Keratinocyte (primary cell): ENCODE results near the gene FAAH. TPM values are rescaled to one million over a fixed set of nuclear protein-coding genes. Genes with fewer than 3 reads are reported as not detected.

Experiments
- DNase-seq: peaks from one replicate; pipeline ENCODE4 v3.0.0-alpha.2; 2011; ENCODE audit warnings: low read depth, missing footprints, low spot score
- FAIRE-seq: peaks from 2 replicates; lab custom pipeline; 2011; peaks lifted over from hg19 to GRCh38; lab: Jason Lieb, UNC
- H2AFZ ChIP-seq: 2 replicates; pipeline ENCODE4 v1.6.0; 2012; ENCODE audit warnings: low read length, control low read depth, inconsistent platforms; ENCODE audit not compliant: control insufficient read depth
- H3K27ac ChIP-seq: 2 replicates; pipeline ENCODE4 v1.5.1; 2011; ENCODE audit warnings: low read length; ENCODE audit not compliant: control insufficient read depth, insufficient read depth
- H3K27me3 ChIP-seq: 3 replicates; pipeline ENCODE4 v1.6.0; 2011; ENCODE audit warnings: low read length; ENCODE audit not compliant: control insufficient read depth, insufficient read depth; ENCODE audit errors: extremely low read depth
- H3K36me3 ChIP-seq, 2 experiments: 2 replicates in 1 of 2; 3 replicates in 1 of 2; pipeline ENCODE4 v1.5.1; 2011; ENCODE audit warnings: low read length in 2 of 2, mild to moderate bottlenecking in 1 of 2; ENCODE audit not compliant: control insufficient read depth in 2 of 2, insufficient read depth in 2 of 2; ENCODE audit errors: extremely low read depth in 1 of 2
- H3K4me1 ChIP-seq: 3 replicates; pipeline ENCODE4 v1.5.1; 2011; ENCODE audit warnings: low read length; ENCODE audit not compliant: control insufficient read depth, insufficient read depth; ENCODE audit errors: extremely low read depth
- H3K4me2 ChIP-seq: 3 replicates; pipeline ENCODE4 v1.6.0; 2011; ENCODE audit warnings: low read depth, low read length; ENCODE audit not compliant: control insufficient read depth, insufficient read depth; ENCODE audit errors: extremely low read depth
- H3K4me3 ChIP-seq, 3 experiments: fragments of 200-600 bp in 1 of 3; sonication (generic) in 1 of 3; 2 replicates in 2 of 3; 3 replicates in 1 of 3; pipeline ENCODE4 v1.5.1; 2011 to 2016; ENCODE audit warnings: low read length in 3 of 3, mild to moderate bottlenecking in 3 of 3, control low read depth in 2 of 3, inconsistent platforms in 1 of 3, low read depth in 1 of 3, mixed read lengths in 1 of 3, mixed run types in 1 of 3, moderate library complexity in 1 of 3; ENCODE audit not compliant: control insufficient read depth in 2 of 3, insufficient read depth in 2 of 3; ENCODE audit errors: extremely low read depth in 1 of 3
- H3K79me2 ChIP-seq: 2 replicates; pipeline ENCODE4 v1.6.0; 2012; ENCODE audit warnings: low read length; ENCODE audit not compliant: control insufficient read depth, insufficient read depth
- H3K9ac ChIP-seq: 3 replicates; pipeline ENCODE4 v1.6.0; 2011; ENCODE audit warnings: low read length; ENCODE audit not compliant: control insufficient read depth, insufficient read depth; ENCODE audit errors: extremely low read depth
- H3K9me1 ChIP-seq: 3 replicates; pipeline ENCODE4 v1.6.0; 2011; ENCODE audit warnings: low read length; ENCODE audit not compliant: control insufficient read depth, insufficient read depth; ENCODE audit errors: extremely low read depth
- H3K9me3 ChIP-seq: 2 replicates; pipeline ENCODE4 v1.5.1; 2012; ENCODE audit warnings: low read depth, low read length; ENCODE audit not compliant: control insufficient read depth
- H4K20me1 ChIP-seq: 3 replicates; pipeline ENCODE4 v1.6.0; 2011; ENCODE audit warnings: low read length; ENCODE audit not compliant: control insufficient read depth, insufficient read depth; ENCODE audit errors: extremely low read depth
- CTCF ChIP-seq, 3 experiments: IDR thresholded peaks in 1 of 3; conservative IDR thresholded peaks in 1 of 3; optimal IDR thresholded peaks in 1 of 3; 2 replicates in 2 of 3; 3 replicates in 1 of 3; pipeline versions ENCODE3 to v1.5.1; 2011; ENCODE audit warnings: low read length in 3 of 3, mild to moderate bottlenecking in 3 of 3, moderate library complexity in 2 of 3, control low read depth in 1 of 3, inconsistent platforms in 1 of 3; ENCODE audit not compliant: insufficient read depth in 2 of 3; ENCODE audit errors: extremely low read depth in 1 of 3
- EZH2 ChIP-seq: IDR thresholded peaks from one replicate; pipeline ENCODE4 v1.6.1; 2012; ENCODE audit warnings: inconsistent platforms, mild to moderate bottlenecking, low read length, moderate library complexity
- dilution Hi-C: fragments of 300-500 bp; cut with MboI; formaldehyde crosslinking; loops from one replicate; pipeline ENCODE4 v1.7.0; 2020; ENCODE audit warnings: low sequenced_read_pairs; ENCODE audit not compliant: extremely low pct_ligation_motif_present
- polyA plus RNA-seq, 5 experiments: library from polyadenylated mRNA; depleted of rRNA in 3 of 5; stranded (reverse) in 3 of 5; stranded (forward) in 1 of 5; unstranded in 1 of 5; fragments of >200 nt; gene quantifications; 1 replicate in 1 of 5; 2 replicates in 3 of 5; 3 replicates in 1 of 5; pipeline versions ENCODE4 v1.2.1 to v1.2.3, GENCODE V29; 2011 to 2012; ENCODE audit warnings: missing spikeins in 2 of 5, low read depth in 1 of 5, low replicate concordance in 1 of 5

The FAAH gene
- polyA plus RNA-seq, 1 donor (not counting 4 experiments of a cell fraction or from before 2014, with no cell fraction given) = 5.3 TPM

GRCh38 chr1:46445773-46446256, 51.7 kb downstream of the FAAH start:
- TF ChIP-seq EZH2 = no peak
- no peak for TF ChIP-seq CTCF (optimal IDR thresholded peaks at IDR 0.05 in 1 of 3, IDR thresholded peaks at IDR 0.05 in 1 of 3, conservative IDR thresholded peaks at IDR 0.05 in 1 of 3; ENCODE audit: extremely low read depth in 1 of 3, insufficient read depth in 2 of 3, low read length in 3 of 3)
- H3K9me1 ChIP-seq = no peaks in the 10 kb centered on the region
- no peaks in the 10 kb centered on the region for H4K20me1 ChIP-seq
- no peak overlapping the region for H3K4me3 ChIP-seq
- H3K9ac ChIP-seq = no peak overlapping the region
- dilution Hi-C loops = no loop called here
- no peak for DNase-seq
- H3K9me3 ChIP-seq = no peaks in the 10 kb centered on the region
- H3K4me1 ChIP-seq = no peaks in the 10 kb centered on the region
- FAIRE-seq = no peak
- H3K4me2 ChIP-seq = no peak overlapping the region
- peaks cover 44% of the 10 kb centered on the region for H3K27me3 ChIP-seq
- no peak overlapping the region for H3K27ac ChIP-seq
- no peaks in the 10 kb centered on the region for H3K79me2 ChIP-seq
- H2AFZ ChIP-seq = no peak overlapping the region
- H3K36me3 ChIP-seq = no peaks in the 10 kb centered on the region

DNA sequence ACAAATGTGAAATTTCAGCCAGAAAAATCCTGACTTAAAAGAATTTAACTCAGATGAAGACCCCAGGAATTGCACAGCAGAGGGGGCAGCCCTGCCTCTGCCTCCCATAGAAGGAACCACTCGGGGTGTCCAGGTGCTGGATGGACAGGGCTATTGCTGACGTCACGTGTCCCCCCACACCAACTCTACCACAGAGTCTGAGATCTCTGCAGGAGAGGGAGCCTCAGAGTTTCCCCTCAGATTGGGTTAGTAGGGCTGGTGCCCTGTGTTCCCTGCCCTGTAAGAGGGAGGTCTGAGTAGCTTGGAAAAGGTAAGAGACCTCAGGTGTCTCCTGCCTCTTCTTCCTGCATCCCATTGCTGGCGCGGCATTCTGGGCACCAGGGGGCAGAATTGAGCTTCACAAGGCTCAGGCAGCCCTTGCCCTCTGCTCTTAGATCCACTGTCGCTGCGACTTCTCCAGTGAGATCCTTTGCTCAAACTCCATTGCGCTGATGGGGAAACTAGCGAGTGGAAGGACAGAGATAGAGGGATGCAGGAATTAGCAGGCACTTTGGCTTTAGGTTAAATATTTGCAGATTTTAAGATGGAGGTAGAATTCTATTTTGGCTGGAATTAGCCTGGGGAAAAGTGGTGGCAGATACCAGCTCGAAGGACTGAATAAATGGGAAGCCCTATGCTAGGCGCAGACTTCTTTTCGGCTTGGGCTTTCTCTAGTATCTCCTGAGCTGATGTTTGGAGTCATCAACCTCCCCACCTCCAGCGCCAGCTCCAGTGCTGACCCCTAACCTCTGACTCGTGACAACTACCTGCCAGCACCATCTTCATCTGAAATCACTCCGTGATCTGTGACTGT, 52.8 kb downstream of the FAAH start:
- no peaks in the 10 kb centered on the region for H3K36me3 ChIP-seq
- peak; percentile 32 for DNase-seq
- FAIRE-seq = peak; percentile 76
- dilution Hi-C loops = no loop called here
- no peak overlapping the region for H3K4me3 ChIP-seq
- H3K9me1 ChIP-seq = no peaks in the 10 kb centered on the region
- H3K27ac ChIP-seq = no peak overlapping the region
- H3K4me2 ChIP-seq = no peak overlapping the region
- H2AFZ ChIP-seq = no peak overlapping the region
- peaks cover 54% of the 10 kb centered on the region for H3K27me3 ChIP-seq
- TF ChIP-seq CTCF (optimal IDR thresholded peaks at IDR 0.05 in 1 of 3, IDR thresholded peaks at IDR 0.05 in 1 of 3, conservative IDR thresholded peaks at IDR 0.05 in 1 of 3; ENCODE audit: extremely low read depth in 1 of 3, insufficient read depth in 2 of 3, low read length in 3 of 3) (peak; percentile 92 to 97 (median 95)), EZH2 (no peak)
- H3K9ac ChIP-seq = no peak overlapping the region
- H3K9me3 ChIP-seq = no peaks in the 10 kb centered on the region
- H4K20me1 ChIP-seq = no peaks in the 10 kb centered on the region
- no peaks in the 10 kb centered on the region for H3K4me1 ChIP-seq
- no peaks in the 10 kb centered on the region for H3K79me2 ChIP-seq
